GM21423 (cell line): ENCODE measurements around the gene PLD4.
"Not testable (repeated sequence)": the region's sequence is repeated elsewhere in the genome, so short reads cannot be mapped to it uniquely, and the experiment has no call there.

Experiments
- ATAC-seq: cut with Tn5 transposase; IDR thresholded peaks from one replicate; pipeline ENCODE4 v1.9.1; 2021; ENCODE audit warnings: mild to moderate bottlenecking, moderate library complexity; ENCODE audit not compliant: unreplicated experiment

PLD4 gene

DNA sequence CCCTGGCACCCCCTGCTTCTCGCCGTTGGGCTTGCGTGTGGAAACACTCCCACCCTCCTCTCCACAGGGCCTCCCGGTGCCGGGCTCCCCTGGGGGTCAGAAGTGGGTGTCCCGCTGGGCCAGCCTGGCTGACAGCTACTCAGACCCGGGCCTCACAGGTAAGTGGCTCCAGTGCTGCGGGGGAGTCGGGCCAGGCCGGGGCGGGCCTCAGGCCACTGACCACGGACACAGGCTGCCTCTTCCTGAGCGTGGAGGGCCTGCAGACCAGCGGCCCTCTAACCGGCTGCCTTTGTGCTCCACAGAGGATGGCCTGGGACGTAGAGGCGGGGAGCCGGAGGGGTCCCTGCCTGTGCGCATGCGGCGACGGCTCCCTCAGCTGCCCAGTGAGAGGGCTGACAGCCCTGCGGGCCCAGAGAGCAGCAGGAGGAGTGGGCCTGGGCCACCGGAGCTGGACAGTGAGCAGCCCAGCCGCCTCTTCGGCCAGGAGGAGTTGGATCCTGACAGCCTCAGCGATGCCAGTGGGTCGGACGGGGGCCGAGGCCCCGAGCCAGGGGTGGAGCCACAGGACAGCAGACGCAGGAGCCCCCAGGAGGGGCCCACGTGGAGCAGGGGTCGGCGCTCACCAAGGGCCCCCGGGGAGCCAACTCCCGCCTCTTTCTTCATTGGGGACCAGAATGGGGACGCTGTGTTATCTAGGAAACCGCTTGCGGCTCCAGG, 38.5 kb upstream of the PLD4 start:
- no peak for ATAC-seq

DNA sequence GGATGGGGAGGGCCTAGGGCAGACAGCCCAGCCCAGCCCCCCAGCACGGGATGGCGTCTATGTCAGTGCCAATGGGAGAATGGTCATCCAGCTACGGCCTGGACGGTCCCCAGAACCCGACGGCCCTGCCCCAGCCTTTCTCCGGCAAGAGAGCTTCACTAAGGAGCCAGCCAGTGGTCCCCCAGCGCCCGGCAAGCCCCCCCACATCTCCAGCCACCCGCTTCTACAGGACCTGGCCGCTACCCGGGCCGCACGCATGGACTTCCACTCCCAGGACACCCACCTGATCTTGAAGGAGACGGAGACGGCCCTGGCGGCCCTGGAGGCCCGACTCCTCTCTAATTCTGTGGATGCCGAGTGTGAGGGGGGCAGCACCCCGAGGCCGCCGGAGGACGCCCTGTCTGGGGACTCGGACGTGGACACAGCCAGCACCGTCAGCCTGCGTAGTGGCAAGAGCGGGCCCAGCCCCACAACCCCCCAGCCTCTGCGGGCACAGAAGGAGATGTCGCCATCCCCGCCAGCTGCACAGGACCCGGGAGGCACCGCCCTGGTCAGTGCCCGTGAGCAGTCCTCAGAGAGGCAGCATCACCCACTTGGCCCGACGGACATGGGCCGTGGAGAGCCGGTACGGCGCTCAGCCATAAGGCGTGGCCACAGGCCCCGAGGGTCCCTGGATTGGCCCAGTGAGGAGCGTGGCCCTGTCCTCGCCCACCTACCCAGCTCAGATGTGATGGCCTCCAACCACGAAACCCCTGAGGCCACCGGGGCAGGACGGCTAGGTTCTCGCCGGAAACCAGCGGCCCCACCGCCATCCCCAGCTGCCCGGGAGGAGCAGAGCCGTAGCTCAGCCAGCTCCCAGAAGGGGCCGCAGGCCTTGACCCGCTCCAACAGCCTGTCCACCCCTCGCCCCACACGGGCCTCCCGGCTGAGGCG, 37.7 kb upstream of the PLD4 start:
- ATAC-seq: no peak

- ATAC-seq: no peak
Measured at GRCh38 chr14:104887623-104888488, 36.8 kb upstream of the PLD4 start.

- ATAC-seq: no peak
Measured at GRCh38 chr14:104888489-104889374, 35.9 kb upstream of the PLD4 start.

DNA sequence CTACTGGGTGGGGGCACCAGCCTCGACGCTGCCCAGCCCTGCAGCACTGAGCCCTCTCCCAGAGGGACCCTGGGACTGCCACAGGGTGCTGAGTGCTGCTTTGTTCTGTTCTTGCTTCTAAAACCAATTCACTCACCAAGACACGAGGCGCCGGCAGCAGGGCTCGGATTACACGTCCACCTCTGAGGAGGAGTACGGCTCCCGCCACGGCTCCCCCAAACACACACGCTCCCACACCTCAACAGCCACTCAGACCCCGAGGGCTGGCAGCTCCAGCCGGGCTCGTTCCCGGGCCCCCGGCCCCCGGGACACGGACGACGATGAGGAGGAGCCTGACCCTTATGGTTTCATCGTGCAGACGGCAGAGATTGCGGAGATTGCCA, 35.3 kb upstream of the PLD4 start:
- ATAC-seq: no peak

DNA sequence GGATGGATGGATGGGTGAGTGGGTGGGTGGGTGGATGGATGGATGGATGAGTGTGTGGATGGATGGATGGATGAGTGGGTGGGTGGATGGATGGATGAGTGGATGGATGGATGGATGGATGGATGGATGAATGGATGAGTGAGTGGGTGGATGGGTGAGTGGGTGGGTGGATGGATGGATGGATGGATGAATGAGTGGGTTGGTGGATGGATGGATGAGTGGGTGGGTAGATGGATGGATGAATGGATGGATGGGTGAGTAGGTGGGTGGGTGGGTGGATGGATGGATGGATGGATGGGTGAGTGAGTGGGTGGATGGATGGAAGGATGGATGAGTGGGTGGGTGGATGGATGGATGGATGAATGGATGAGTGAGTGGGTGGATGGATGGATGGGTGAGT, 34.4 kb upstream of the PLD4 start:
- ATAC-seq: not testable (repeated sequence)

- no peak for ATAC-seq
Measured at GRCh38 chr14:104891121-104891551, 33.5 kb upstream of the PLD4 start.

DNA sequence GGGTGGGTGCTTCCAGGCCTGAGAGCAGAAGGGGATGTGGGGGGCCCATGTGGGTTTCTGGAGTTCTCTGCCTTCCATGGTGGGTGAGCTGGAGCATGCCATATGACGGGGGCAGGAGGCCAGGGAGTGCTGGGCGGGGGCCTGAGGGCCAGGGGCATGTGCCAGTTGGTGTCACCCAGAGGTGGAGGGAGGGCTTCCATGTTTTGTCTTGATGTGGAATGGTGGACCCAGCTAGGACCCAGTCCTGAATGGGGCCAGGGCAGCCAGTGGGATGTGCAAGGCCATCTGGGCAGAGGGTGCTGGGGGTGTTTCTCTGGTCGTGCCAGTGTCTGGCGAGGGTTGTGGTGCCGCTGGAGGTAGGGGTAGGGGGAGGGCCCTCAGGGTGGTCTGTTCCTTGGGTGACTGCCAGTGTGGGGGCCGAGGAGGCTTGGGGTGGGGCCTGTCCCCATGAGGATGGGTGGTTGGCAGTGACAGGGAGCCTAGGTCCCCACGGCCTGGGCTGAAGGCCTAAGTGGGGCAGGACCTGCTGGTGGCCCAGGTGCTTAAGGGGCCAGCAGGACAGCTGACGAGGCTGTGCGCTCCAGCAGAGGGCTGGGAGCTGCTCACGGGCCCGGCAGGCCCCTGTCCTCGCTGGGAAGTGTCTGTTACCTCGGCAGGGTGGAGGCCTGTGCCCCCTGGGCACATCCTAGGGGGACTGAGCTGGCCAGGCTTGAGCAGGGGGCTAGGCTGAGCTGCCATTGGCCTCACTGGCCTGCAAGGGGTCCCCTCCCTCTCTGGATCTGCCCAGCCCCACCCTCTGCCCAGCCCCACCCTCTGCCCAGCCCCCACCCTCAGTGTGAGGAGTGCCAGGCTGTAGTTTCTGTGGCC, 32.8 kb upstream of the PLD4 start:
- ATAC-seq: no peak

DNA sequence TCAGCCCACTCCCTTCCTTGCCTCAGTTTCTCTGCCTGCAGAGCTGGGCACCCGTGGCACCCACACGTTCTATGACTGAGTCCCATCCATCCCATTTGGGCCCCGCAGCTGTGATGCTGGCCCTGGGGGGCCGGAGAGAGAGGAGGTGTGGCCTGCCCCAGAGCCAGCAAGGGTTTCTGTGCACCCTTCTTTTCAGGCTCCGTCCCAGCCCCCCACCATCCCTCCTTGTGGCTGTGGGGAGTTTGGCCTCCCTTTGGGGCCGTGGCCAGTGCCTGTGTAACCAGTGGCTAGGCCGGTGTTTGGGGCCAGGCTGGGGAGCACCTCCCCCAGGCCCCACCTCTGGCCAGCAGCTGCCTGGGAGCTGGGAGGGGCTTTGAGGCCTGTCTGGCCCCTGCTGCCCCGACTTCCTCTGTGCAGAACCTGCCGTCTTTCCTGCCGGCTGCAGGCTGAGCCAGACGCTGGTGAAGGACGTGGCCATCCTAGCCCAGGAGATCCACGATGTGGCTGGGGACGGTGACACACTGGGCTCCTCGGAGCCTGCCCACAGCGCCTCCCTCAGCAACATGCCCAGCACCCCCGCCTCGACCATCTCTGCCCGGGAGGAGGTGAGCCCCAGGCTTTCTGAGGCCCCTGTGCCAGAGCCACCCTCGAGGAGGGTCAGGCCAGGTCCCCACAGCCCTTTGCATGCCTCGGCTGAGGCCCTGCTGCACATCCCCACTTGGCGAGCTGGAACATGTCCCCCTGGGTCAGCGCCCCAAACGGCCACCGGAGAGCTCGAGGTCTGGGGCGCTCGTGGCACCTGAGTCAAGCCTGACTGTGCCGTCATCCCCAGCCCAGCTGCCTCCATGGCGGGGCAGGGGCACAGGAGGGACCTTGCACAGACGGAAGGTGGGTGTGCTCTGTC, 31.9 kb upstream of the PLD4 start:
- no peak for ATAC-seq

DNA sequence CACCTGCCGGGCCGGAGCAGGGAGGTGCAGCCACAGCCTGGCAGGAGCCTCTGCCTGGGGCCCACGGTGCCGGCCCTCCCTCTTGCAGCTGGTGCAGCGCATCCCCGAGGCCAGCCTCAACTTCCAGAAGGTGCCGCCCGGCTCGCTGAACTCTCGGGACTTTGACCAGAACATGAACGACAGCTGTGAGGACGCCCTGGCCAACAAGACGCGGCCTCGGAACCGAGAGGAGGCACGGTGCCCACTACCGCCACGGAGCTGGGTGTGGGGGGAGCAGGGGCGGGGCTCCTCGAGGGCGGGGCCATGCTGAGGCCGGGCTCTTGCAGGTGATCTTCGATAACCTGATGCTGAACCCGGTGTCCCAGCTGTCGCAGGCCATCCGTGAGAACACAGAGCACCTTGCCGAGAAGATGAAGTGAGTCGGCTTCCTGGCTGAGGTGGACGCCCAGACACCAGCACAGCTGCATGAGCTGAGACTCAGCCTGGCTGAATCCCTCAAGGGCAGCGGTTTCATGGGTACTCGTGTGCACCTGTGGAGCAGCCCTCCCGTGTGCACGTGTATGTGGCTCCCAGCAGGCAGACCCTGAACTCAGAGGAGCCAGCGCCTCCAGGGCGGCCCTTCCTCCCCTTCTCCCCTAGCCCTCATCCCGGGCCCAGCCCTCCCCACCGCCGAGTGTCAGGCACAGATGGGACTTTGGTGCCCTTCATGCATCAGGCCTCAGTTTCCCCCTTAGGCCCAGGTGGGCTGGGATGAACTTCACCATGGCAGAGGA, 31.1 kb upstream of the PLD4 start:
- ATAC-seq: no peak

- ATAC-seq: no peak
Measured at GRCh38 chr14:104894331-104895206, 30.1 kb upstream of the PLD4 start.

DNA sequence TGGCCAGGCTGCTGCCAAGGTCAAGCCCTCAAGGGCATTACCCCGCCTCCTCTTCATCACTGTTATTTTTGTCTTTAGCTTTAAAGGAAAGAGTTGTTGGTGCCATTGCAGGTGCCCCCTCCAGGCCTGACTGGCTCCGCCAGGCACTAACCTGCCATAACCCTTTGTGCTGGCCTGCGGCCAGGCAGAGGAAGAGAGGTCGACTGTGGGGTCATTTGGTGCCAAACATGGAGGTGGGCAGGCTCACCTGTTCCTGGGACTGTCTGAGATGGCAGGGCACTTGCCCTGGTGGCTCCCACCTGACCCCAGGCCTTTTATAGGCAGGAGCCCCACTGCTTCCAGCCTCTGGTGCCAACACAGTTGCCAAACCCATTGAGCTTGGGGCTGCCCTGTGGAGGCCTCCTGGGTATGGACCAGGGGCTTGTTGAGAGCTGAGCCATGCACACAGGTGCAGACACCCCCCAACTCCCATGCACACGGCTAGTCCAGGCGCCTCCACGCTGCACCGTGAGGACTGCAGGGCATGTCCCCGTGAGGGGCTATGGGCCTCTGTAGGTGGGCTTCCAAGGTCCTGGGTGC, 29.4 kb upstream of the PLD4 start:
- ATAC-seq: no peak

DNA sequence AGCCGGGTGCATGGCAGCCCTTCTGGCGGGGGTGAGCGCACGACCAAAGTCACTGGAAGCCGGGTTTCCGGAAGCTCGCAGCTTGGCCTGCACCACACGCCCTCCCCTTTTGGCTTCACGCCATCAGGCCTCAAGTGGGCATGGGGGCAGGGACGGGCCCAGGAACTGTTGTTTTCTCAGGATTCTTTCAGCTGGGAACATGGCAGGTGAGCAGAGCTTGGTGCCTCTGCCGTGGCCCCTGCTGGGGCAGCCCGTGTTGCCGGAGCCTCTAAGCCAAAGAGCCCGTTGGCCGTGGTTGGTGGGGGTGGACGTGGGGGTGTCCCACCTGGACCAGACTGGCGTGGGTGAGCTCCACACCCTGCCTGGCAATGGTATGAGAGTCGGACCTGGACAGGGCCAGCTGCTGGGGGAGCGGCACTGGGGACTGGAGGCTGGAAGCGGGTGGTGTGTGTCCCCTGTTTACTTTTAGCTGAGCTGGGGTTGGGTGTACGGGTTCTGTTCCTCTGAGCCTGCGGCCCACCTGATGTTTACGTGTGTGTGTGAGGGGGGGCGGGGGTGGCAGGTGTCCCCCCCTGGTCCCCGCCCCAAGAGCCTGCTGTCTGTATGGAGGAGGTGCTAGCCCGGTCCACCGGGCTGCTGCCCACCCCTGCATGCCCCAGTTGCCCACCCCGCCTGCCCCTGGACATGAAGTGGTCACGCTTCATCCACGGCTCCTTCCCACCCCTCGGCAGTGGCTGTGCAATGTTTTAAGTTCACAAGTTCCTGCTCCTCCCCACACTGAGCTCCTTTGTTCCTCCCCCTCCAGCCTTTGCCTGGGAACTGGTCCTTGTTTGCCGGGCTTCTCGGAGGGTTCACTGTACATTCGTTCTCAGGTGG, 28.7 kb upstream of the PLD4 start:
- no peak for ATAC-seq

GRCh38 chr14:104897330-104898194, 27.1 kb upstream of the PLD4 start:
- ATAC-seq: no peak
